Endothelial cell of umbilical vein (primary cell): ENCODE results near the gene FHOD1.

Experiments
- EZH2 ChIP-seq: IDR thresholded peaks from 2 replicates; pipeline ENCODE4 v1.6.1; 2012; ENCODE audit warnings: borderline replicate concordance, low read depth, mild to moderate bottlenecking, moderate library complexity, low read length, inconsistent platforms; ENCODE audit not compliant: severe bottlenecking
- GATA2 ChIP-seq: IDR thresholded peaks from 2 replicates; pipeline ENCODE4 v1.7.0; 2011; ENCODE audit warnings: low read depth, mild to moderate bottlenecking, moderate library complexity, mixed read lengths, low read length; ENCODE audit not compliant: insufficient read length, insufficient read depth
- POLR2A ChIP-seq: IDR thresholded peaks from 2 replicates; pipeline ENCODE4 v1.6.1; 2012; ENCODE audit warnings: low read depth, mild to moderate bottlenecking, control low read depth, low read length
- POLR2AphosphoS5 ChIP-seq: IDR thresholded peaks from 2 replicates; pipeline ENCODE4 v1.6.1; 2012; ENCODE audit warnings: low read depth, mild to moderate bottlenecking, control low read depth, low read length, moderate library complexity; ENCODE audit not compliant: insufficient read depth
- TF ChIP-seq, protein P1 (sequence below), 2 donors: IDR thresholded peaks; 1 replicate in 1 of 2; 2 replicates in 1 of 2; pipeline ENCODE4 v1.5.1; 2011; ENCODE audit warnings: low read length in 2 of 2, mild to moderate bottlenecking in 2 of 2, moderate library complexity in 2 of 2, control low read depth in 1 of 2, inconsistent platforms in 1 of 2, low read depth in 1 of 2; ENCODE audit not compliant: insufficient read depth in 1 of 2; ENCODE audit errors: extremely low read depth in 1 of 2
- TF ChIP-seq, protein P2 (sequence below): IDR thresholded peaks from 2 replicates; pipeline ENCODE4 v1.6.1; 2011; ENCODE audit not compliant: insufficient read depth, insufficient read length

DNA sequence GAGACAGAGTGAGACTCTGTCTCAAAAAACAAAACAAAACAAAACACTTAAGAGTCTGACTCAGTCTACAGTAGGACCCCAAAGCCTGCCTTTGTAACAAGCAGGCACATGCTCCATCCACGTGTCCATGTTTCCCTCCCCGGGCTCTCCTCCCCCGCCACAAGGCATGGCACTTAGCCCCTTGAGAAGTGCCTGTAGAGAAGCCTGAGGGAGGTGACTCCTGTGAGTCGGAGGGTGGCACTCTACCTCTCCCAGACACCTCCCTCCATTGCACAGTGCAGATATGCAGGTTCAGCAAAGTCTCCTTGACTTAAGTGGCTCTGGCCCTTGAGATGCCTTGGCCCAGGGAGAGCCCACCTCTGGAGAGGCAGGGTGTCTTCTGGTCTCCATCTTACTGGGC is 6.8 kb downstream of the FHOD1 start:
- TF ChIP-seq, protein P1, sequence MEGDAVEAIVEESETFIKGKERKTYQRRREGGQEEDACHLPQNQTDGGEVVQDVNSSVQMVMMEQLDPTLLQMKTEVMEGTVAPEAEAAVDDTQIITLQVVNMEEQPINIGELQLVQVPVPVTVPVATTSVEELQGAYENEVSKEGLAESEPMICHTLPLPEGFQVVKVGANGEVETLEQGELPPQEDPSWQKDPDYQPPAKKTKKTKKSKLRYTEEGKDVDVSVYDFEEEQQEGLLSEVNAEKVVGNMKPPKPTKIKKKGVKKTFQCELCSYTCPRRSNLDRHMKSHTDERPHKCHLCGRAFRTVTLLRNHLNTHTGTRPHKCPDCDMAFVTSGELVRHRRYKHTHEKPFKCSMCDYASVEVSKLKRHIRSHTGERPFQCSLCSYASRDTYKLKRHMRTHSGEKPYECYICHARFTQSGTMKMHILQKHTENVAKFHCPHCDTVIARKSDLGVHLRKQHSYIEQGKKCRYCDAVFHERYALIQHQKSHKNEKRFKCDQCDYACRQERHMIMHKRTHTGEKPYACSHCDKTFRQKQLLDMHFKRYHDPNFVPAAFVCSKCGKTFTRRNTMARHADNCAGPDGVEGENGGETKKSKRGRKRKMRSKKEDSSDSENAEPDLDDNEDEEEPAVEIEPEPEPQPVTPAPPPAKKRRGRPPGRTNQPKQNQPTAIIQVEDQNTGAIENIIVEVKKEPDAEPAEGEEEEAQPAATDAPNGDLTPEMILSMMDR (IDR thresholded peaks at IDR 0.05; ENCODE audit: extremely low read depth in 1 of 2, insufficient read depth in 1 of 2, low read depth in 1 of 2, low read length in 2 of 2), result no peak
- no peak for TF ChIP-seq POLR2A
- TF ChIP-seq, protein P2, sequence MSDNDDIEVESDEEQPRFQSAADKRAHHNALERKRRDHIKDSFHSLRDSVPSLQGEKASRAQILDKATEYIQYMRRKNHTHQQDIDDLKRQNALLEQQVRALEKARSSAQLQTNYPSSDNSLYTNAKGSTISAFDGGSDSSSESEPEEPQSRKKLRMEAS, result no peak
- TF ChIP-seq GATA2, result no peak
- TF ChIP-seq POLR2AphosphoS5, result no peak
- no peak for TF ChIP-seq EZH2
